T47D (cell line): ENCODE measurements around the gene TNS1.
"Not testable (repeated sequence)": the region's sequence is repeated elsewhere in the genome, so short reads cannot be mapped to it uniquely, and the experiment has no call there.

Source experiments
- DNase-seq, 2 experiments: peaks; one replicate each; pipeline versions ENCODE4 v3.0.0 to v3.0.0-alpha.2; 2011 to 2012; ENCODE audit warnings: low read depth in 1 of 2, low spot score in 1 of 2
- JUND ChIP-seq: IDR thresholded peaks from 2 replicates; pipeline ENCODE4 v1.6.1; 2012; ENCODE audit warnings: low read depth
- in situ Hi-C: cut with HindIII; loops from 2 replicates; pipeline ENCODE4 v1.10.0; 2016; ENCODE audit warnings: low sequenced_read_pairs, low pct_unique_long_range_greater_than_20kb

Gene TNS1

DNA sequence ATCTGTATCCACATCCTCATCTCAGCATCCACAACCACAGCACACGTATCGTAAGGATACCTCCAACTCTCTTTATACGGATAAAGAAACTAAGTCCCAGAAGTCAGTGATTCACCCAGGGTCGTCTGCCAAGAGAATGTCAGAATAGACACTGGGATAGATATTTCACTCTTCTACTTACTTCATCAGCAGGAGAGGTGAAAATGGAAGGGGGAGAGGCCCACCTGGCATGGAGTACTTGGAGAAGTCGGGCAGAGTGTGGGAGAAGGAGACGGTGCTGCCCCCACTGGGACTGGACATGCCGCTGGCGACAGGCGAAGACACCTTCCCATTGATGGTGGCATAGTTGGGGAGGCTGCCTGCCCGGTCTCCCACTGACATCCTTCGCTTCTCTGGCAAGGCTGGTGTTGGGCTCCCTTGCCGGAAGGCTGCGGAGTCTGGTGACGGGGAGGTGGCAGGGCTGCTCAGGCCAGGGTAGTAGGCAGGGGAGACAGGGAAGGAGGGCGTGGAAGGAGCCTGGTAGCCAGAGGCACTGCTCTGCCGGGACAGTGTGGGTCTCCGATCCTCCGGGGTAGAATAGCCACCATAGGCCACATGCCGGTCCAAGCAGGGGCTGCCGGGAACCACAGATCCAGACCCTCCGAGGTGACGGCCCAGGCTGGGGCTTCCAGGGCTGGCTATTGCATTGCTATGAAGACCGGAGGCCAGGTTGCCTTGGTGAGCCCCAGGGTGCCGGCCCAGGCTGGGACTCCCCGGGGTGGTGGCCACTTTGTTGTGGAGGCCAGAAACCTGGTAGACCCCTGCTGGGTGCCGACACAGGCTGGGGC is 185.1 kb downstream of the TNS1 start:
- DNase-seq, result no peak
- no peak for TF ChIP-seq JUND
- in situ Hi-C loops, result no loop called here

DNA sequence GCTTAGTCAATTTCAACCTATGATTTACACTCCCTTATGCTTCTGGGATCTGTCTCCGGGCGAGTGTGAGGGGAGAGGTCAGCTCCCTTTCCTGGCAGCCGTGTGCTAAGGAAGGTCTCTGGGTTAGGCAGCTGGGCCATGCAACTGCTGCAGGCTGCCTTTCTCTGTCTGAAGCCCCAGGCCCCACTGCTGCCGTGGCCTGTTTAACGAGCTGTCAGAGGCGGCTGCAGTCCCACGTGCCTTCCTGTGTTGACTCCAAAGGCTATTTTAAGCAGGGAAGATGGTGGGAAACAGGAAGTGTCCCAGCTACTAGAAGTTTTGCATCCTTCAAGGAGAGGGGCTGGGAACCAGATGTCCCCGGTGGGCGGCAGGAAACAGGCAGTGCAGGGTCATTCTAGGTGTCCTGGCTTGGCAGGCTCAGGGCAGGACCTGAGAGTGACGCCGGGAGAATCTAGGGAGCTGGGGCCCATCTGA is 186.4 kb downstream of the TNS1 start:
- no peak for DNase-seq
- in situ Hi-C loops, result no loop called here
- TF ChIP-seq JUND, result no peak

DNA sequence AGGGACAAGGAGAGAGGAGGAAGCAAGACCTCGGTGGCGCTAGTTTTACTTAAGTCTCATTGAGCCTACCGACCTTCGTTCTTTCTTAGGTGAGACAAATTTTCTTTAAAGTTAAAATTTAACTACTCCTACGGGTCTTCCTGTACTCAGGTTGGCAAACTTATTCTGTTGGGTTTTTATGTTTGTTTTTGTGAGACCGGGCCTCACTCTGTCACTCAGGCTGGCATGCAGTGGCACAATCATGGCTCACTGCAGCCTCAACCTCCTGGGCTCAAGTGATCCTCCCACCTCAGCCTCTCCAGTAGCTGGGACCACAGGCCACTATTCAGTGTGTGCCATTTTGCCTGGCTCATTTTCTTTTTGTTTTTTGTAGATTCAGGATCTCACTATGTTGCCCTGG is 189.0 kb downstream of the TNS1 start:
- TF ChIP-seq JUND, result no peak
- DNase-seq, result no peak
- in situ Hi-C loops, result no loop called here

DNA sequence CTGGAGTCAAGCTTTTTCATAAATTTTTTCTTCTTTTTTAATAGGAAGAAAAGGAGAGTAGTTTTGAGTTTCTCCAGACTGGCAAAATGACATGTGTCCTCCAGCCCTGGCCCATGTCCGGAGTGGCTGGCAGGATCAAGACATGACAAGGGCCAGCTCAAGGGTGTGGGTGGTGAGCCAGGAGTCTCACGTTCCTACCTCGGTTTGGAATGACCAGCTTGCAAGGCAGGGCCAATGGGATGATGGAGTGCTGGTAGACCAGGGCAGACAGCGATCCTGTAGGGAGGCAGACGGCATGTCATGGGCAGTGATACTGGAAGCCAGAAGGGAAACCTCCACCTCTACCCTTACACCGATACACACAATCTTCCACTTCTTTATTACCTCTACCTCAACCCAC is 190.6 kb downstream of the TNS1 start:
- TF ChIP-seq JUND, result no peak
- in situ Hi-C loops, result no loop called here
- no peak for DNase-seq

DNA sequence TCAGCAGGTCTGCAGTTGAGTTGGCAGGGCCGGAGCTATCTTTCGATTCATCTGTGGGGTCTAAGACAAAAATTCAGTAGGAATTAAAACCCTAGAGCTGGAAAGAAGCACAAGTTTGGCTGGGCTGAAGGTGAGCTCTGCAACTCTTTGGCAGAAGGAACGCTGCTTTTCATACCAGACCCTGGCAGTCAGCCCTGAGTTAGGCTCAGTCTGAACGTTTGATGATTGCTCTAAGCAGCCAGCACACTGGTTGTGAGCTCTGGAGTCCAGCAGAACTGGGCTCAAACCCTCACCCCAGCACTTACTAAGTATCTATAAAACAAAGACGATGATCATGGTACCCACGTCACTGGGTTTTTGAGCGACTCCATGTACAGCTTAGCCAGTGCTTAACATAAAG is 192.5 kb downstream of the TNS1 start:
- TF ChIP-seq JUND, result no peak
- DNase-seq, result no peak
- in situ Hi-C loops, result no loop called here

DNA sequence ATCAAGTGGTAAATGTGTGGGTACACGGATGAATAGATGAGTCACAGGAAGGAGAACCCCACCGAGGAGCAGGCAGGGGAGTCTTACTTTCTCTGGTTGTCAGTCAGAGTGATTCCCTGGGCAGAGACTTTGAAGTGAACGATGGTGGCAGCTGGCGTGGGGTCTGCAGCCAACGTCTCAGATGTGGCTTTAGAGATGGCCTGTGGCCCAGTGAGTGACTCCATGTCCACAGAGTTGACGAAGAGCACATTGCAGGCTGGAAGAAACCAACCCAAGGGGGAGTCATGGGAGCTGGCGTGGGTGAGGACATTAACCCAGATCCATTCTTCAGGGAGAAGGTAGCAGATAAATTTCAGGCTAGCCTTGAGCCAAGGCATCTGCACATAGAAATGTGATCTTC is 193.1 kb downstream of the TNS1 start:
- no peak for TF ChIP-seq JUND
- DNase-seq, result no peak
- in situ Hi-C loops, result no loop called here

DNA sequence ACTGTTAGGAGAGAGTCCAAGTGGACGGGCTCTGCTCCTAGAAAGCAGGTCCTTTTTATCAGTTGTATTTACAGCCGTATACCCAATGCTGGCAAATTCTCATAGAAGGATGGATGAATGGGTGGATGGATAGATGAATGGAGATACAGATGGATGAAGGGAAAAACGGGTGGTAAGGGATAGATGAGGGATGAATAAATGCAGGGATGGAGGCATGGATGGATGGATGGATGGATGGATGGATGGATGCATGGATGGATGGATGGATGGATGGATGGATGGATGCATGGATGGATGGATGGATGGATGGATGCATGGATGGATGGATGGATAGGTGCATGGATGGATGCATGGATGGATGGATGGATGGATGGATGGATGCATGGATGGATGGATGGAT is 193.8 kb downstream of the TNS1 start:
- DNase-seq, in situ Hi-C loops: not testable (repeated sequence)

DNA sequence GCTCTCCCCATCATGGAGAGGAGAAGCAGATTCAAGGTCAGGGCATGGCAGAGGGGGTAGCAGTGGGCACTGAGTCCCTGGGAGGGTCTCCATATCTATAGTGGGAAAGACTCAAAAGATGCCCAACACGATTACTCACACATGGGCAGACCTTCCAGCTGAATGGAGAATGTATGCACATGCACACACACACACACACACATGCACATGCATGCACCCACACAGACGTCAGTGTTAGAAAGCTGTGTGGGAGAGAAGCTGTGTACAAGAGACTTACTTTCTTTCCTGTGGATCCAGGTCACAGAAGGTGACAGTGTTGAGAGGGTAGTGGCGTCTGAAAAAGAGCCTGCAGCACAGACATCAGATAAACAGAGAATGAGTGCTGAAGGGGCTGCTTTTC is 194.5 kb downstream of the TNS1 start:
- in situ Hi-C loops, result no loop called here
- no peak for DNase-seq
- no peak for TF ChIP-seq JUND

DNA sequence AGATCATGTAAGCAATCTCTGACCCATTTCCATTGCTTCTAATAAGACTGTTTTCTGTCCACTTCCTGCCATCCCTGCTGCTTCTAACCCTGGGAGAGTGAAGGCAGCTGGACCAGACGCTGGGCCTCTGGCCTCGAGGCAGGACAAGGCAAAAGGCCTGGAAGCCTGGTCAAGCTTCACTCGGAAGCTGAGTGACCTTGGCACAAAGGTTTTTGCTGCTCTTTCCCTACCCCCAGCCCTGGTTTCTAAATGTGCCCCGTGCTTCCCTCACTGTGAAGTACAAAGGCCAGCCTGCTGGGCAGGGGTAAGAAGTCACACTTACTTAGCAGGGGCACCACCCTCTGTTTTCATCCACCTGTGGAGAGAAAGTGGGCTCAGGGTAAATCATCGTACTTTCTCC is 195.0 kb downstream of the TNS1 start:
- TF ChIP-seq JUND, result no peak
- in situ Hi-C loops, result no loop called here
- DNase-seq, result no peak

DNA sequence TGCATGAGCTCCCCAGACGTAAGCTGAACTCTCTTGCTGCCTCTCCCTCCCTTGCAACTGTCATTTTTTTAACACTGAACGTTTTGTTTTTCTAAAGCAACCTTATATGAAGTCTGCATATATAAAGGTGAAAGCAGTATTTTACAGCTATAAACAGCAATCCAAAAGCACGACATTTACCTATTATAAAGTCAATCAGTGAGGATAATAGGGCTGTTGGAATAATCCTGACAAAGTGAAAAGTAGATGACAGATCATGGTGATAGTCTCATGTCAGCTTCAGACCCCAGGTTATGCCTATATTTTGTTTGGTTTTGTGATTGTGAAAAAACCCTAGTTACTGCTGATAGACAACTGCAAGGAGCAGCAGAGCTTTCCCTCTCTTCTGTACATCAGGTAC is 195.8 kb downstream of the TNS1 start:
- DNase-seq, result no peak
- in situ Hi-C loops, result no loop called here
- TF ChIP-seq JUND, result no peak

DNA sequence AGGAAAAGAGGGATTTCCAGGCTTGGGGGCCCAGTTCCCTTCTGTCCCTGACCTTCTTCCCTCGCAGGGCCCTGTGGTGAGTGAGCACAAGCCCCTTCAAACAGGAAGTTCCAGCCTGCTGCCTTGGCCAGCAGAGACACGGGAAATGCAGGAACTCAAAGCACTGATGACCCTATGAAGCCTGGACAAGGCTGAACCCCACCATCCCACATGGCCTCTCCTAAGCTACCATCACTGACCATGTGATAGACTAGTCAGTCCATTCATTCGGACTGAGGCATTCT is 196.4 kb downstream of the TNS1 start:
- in situ Hi-C loops, result no loop called here
- no peak for TF ChIP-seq JUND
- no peak for DNase-seq

DNA sequence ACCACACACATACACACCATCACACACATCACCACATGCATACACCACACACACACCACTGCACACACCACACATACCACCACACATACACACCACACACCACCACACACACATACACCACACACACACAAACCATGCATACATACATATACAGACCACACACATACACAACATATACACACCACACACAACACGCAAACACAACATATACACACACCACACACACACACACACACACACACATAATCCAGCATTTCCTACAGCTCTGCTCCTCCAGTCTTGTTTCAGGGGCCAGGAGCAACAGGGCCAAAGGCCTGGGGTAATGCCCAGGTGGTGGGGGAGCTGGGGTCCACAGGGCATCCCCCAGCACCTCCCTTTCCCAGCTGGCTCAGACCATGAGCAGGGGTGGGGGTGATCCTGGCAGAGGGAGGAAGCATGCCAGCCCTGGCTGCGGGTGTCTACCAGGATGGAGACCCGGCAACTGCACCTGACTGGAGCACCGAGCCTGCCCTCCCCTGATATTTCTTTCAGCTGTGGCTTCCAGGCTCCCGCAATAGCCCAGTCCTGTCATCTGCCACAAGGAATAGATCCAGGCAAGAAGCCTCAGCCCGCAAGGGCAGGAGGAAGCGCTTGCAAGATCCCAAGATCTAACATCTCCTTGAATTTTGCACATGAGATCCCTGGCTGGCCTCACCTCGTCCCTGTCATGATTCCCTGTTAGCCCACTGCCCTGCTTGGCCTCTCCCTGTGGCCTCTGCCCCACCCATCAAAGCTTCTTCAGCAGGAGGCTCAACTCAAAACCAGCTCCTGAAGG is 196.9 kb downstream of the TNS1 start:
- in situ Hi-C loops, result no loop called here
- no peak for TF ChIP-seq JUND
- no peak for DNase-seq
